GM19438 (cell line): ENCODE measurements around the gene RAD51B.
"Not testable (repeated sequence)": the region's sequence is repeated elsewhere in the genome, so short reads cannot be mapped to it uniquely, and the experiment has no call there.

Experiments used
- ATAC-seq: cut with Tn5 transposase; IDR thresholded peaks from one replicate; pipeline ENCODE4 v1.9.1; 2021; ENCODE audit warnings: low read depth; ENCODE audit not compliant: unreplicated experiment

RAD51B gene

GRCh38 chr14:68281497-68281896, 461.9 kb downstream of the RAD51B start:
- no peak for ATAC-seq

- ATAC-seq, result peak; percentile 20
Measured at GRCh38 chr14:68282479-68283377, 463.1 kb downstream of the RAD51B start.

- peak; percentile 42 for ATAC-seq
Measured at GRCh38 chr14:68283378-68284123, 464.0 kb downstream of the RAD51B start.

- no peak for ATAC-seq
Measured at GRCh38 chr14:68284333-68284732, 464.8 kb downstream of the RAD51B start.

- no peak for ATAC-seq
Measured at GRCh38 chr14:68284834-68285233, 465.3 kb downstream of the RAD51B start.

- no peak for ATAC-seq
Measured at GRCh38 chr14:68285421-68286179, 466.0 kb downstream of the RAD51B start.

GRCh38 chr14:68286667-68287066, 467.1 kb downstream of the RAD51B start:
- ATAC-seq, result no peak

- not testable (repeated sequence) for ATAC-seq
Measured at GRCh38 chr14:68289452-68289851, 469.9 kb downstream of the RAD51B start.

- no peak for ATAC-seq
Measured at GRCh38 chr14:68291820-68292219, 472.2 kb downstream of the RAD51B start.

- no peak for ATAC-seq
Measured at GRCh38 chr14:68292441-68293215, 473.0 kb downstream of the RAD51B start.

GRCh38 chr14:68293404-68293803, 473.8 kb downstream of the RAD51B start:
- ATAC-seq, result no peak

GRCh38 chr14:68295316-68295816, 475.8 kb downstream of the RAD51B start:
- ATAC-seq, result no peak

GRCh38 chr14:68297039-68297438, 477.5 kb downstream of the RAD51B start:
- no peak for ATAC-seq

GRCh38 chr14:68297876-68298468, 478.4 kb downstream of the RAD51B start:
- no peak for ATAC-seq

GRCh38 chr14:68300608-68301007, 481.0 kb downstream of the RAD51B start:
- ATAC-seq, result no peak

- no peak for ATAC-seq
Measured at GRCh38 chr14:68301219-68301618, 481.6 kb downstream of the RAD51B start.

GRCh38 chr14:68302938-68303337, 483.4 kb downstream of the RAD51B start:
- ATAC-seq, result not testable (repeated sequence)

- ATAC-seq, result no peak
Measured at GRCh38 chr14:68305738-68306137, 486.2 kb downstream of the RAD51B start.

GRCh38 chr14:68306265-68306933, 486.8 kb downstream of the RAD51B start:
- ATAC-seq, result no peak
